GM18909 (cell line): Measurements from ENCODE around the gene OPRM1.
"Not testable (repeated sequence)": the region's sequence is repeated elsewhere in the genome, so short reads cannot be mapped to it uniquely, and the experiment has no call there.

Experiments
- ATAC-seq: cut with Tn5 transposase; IDR thresholded peaks from one replicate; pipeline ENCODE4 v1.9.1; 2021; ENCODE audit warnings: mild to moderate bottlenecking; ENCODE audit not compliant: unreplicated experiment, poor library complexity

The OPRM1 gene

DNA sequence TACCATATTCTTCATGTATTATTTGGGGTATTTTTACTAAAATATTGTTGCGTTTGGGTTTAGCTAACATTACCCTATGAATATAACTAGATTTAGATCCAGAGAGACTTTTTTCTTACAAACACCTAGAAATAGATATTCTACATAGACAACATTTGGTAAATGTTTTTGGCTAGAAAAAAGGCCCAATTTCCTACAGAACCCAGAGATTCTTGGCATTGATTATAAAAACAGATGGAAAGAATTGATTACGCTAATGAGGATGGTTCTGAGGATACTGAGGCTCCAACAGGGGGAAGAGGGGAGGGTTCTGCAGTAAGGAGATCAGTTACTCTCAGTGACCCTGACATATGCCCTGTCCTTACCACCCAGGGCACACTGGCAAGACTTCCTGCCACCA, 194.3 kb downstream of the OPRM1 start:
- no peak for ATAC-seq

DNA sequence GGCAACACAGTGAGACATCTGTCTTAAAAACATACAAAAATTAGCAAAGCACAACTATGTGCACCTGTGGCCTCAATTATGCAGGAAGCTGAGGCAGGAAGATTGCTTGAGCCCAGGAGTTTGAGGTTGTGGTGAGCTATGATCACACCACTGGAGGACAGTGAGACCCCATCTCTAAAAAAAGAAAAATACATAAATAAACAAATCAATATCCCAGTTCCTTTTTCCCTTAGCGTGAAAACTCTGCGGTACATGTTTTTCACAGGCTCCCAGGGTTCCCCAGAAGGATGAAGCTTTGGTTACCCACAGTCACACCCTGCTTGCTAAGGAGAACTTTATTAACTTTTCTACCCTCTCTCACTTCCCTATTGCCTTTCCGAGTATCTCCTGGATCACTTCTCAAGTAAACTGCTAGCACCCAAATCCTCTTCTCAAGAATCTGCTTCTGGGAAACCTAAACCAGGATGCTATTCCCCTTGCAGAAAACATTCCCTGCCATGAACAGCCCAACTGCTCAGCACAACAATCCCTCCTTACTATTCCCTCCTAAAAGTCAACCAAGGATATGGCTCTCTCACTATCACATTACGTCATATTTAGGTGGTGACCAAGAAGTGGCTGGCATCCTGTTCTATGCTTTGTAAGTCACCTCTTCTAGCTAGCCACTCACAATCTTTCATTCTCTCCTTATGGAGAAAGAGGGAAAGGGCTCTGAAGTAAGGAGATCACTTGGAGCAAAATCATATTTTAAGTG, 195.2 kb downstream of the OPRM1 start:
- ATAC-seq = peak; percentile 71

DNA sequence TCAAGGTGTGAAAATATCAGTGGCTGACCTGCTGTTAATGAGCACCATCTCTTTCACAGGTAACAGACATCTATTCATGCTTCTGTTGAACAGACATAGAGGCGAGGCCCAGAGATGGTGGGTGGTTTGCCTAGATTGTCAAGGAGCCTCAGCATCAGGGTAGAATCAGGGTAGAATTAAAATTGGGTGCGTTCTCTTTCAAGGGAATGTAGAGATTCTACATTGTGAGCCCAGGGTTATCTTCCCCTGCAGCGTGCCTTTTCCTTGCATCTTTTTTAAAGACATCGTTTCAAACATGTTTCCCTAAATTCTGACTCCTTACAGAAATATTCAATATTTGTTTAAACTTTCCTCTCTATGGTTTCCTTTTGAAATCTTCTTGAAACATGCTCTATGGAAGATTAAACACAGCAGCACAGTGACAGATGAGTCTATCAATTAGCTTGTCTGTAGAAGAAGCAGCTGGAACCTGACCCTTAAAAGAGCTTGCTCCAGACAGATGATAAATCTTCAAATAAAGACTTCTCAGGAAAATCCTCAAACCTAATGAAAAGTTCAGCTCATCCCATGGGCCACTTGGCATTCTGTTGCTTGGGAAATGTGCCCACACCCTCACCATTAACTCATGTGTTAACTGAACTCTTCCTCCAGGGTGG, 197.7 kb downstream of the OPRM1 start:
- no peak for ATAC-seq

DNA sequence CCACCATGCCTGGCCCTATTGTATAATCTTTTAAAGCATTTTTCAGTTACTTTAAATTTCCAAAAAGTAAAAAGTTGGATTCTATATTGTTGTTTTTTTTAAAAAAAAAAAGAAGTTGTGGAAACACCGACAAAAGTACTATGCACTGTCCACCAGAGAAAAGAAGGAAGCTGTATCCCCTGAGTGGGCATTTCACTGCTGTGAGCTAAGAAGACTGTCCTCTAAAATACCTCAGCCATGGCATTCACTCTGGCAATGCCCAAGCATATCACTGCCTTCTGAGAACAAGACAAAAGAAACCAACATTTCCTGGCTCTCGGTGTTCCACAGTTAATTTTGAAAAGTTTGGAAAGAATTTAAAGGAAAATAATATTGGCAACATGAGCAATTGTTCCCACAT, 199.8 kb downstream of the OPRM1 start:
- no peak for ATAC-seq

DNA sequence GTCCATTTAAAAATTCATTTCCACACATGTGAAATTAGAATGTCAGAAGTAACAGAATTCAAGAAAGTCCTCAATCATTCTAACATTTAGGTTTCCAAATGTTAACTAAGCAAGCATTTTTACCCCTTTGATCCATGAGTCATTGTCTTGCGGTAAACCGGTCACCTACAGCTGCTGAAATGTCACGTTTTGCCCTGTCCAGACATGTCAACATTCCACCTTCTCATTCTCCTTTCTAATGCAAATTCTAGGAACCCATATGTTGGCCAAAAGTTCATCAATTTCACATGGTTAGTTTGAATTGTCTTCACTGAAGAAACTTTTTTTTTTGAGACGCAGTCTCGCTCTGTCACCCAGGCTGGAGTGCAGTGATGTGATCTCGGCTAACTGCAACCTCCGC, 200.4 kb downstream of the OPRM1 start:
- ATAC-seq = no peak

DNA sequence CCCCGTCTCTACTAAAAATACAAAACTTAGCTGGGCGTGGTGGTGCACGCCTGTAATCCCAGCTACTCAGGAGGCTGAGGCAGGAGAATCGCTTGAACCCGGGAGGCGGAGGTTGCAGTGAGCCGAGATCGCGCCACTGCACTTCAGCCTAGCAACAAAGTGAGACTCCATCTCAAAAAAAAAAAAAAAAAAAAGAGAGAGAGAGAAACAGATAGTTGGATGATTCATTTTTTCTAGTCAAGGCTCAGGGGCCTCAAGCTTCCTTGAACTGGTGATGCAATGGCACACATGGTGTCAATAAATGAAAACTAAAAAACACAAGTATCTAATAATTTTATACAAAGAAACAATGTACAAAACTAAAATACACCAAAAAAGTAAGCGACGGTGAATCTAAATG, 202.0 kb downstream of the OPRM1 start:
- not testable (repeated sequence) for ATAC-seq

DNA sequence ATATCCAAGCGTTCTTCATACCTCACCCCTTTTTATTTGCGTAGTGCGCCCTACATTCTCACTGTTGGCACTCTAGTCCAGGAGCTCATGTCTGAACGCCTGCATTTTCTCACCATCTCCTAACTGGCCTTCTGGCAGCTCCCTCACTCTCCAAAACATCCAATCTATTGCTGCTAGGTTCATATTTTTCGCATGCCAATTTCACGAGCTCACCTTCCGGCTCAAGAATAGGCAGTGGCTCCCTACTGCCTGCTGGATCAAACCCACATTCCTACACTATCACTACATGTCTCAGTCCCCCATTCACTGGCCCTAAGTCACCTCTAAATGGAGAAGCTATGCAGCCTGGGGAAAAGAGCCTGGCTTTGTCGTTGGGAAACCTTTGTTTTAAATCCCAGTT, 202.5 kb downstream of the OPRM1 start:
- no peak for ATAC-seq

DNA sequence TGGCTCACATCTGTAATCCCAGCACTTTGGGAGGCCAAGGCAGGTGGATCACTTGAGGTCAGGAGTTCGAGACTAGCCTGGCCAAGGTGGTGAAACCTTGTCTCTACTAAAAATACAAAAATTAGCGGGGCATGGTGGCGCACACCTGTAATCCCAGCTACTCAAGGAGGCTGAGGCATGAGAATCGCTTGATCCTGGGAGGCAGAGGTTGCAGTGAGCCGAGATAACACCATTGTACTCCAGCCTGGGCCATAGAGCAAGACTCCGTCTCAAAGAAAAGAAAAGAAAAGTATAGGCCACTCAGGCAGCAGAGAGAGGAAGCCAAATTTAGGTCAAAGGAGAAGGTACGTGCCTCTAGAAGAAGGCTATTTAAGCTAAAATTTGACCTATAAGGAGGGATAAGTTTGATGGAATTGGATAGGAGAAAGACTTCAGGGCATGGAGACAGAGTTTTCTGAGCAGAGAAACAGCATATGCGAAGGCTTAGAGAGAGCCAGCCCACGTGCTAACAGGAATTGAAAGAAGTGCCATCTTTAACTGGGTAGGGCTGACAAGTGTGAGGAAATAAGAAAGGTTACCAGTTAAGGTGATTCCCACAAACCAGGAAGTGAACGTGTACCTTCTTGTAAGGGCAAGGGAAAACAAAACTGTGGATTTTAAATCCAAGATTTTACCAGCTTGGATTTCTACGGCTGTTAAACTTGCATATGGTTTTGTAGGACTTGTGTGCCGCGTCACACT, 203.7 kb downstream of the OPRM1 start:
- no peak for ATAC-seq

DNA sequence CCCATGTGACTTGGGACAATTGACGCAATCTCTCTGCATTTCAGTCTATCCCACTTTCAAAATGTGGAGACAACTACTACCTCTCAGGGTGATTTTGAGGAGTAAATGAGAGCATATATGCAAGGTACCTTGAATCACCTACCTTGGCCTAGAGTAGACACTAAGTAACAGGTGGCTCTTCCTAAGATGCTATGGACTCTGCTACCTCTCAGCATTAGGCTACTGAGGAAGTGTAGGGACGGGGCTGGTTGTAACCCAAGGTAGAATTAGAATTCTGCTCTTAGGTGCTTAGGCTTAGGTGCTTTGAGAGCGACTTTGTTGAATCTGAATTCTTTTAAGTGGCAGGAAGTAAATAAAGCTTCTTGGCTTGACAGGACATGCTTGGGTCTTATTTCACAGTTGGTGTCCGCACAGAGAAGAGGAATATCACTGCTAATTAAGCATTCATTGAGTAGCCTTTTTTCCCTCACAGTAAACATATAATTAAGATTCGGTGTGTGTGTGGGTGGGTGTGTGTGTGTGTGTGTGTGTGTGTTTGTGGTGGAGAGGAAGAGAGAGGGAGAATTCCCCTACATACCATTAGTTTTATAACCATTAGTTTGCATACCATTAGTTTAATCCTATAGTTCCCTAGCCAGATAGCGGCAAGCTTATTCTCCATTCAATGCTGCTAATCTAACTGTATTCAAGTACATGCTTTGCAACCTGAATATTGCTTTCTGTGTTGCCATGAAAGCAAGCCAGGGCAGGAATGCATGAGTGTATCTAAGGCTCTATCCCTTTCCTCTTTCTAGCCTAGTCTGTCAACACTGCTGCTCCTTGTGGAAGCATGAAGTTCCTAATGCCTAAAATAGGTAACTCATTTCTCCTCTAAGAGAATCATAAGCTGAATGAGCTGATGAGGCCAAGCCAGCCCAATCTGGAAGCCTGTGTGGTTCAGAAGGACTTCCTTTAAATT, 205.0 kb downstream of the OPRM1 start:
- ATAC-seq = no peak

DNA sequence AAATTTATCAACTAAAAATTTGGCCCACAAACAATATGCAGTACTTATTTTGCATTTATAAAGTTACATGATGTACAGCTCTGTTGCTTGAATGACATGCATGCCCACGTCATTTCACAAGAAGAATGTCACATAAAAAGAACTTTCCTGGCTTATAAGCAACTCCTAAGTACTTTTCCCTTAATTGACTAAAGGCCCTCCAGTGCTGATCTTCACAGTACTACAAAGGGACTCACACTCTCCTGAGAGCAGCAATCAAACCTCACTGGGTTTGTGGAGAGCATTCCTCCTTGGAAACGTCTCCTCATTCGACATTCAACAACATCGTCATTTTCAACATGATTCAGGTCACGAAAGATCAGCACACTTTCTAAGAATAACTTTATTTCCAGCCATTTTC, 206.5 kb downstream of the OPRM1 start:
- ATAC-seq = no peak

DNA sequence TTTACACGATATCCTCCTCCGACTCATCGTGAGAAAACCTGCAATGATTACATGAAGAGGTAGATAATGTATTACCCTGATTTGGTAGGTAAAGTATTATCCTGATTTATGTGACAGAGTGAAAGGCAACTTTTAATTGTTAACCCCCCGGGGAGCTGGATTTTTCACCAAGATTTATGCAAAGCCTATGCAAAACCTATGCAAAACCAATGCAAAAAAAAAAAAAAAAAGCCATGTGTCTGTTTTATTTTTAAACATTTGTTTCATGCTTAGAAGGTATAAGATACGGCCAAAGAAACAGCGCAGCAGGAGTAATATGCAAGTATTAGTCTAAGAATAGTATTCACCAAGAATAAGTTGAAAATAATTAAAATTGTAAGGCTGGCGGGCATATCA, 207.7 kb downstream of the OPRM1 start:
- ATAC-seq = no peak

DNA sequence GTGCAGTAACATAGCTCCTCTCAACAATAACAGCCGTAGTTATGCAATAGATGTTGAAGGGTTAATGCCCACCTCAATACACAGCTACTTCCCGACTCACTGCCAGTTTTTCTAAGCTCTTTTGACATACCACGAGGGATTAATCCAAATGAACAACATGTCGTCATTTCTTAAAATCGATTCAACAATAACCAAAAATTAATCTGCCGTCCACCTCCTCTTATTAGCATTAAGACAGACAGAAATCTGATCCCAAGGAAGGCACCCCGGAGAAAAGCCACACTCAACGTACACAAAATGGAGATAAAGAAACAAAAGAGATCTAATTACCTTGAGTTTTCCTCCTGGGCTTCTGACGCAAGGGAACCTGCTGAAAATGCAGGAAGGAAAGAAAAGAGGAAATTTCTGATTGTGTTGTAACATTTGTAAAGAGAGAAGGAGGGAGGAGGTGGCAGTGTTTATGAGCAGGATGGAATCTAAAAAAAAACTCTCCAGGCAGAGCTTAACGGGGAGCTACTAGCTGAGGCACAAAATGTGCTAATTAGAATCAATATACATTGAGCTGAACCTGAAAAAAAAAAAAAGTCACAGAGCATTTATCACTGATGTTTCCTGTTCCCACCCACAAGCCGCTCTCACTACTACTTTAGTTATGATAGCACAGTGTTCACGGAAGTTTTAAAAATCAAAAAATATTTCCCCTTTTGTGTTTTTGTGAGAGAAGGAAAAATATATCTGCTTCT, 208.2 kb downstream of the OPRM1 start:
- ATAC-seq = peak; percentile 45

DNA sequence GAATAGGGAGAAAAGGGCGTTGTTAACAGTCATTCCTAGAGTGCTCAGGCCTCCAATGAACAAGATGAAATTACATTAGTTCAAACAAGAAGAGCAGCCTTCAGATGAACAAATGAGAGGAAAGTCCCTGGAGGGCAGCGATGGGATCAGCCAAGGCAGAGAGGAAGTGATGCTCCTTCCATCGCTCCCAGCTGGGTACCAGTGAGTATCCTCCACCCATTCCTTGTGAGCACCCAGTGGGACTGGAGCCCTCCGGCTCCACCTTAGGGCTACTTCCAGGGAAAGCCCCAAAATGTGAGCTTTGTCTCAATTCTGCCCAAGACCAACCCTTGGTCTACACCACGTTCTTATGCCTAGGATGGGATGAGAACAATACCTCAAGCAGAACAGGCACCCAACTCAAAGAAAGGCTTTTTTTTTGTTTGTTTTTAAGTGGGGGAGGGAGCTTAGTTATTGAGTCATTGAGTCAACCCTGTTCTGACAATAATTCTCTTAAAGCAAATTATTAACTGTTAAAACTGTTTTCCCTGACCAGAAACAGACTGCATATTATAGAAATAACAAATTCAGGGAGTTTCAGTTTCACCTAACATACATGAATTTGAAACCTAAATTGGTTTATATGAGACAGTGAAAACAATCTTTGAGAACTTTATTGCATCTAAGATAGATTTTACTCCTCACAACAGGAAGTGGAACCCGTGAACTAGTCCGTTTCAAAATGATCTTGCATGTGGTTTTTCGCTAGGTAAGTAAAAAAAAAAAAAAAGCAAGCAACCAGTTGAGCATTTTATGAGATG, 210.7 kb downstream of the OPRM1 start:
- ATAC-seq = peak; percentile 75

DNA sequence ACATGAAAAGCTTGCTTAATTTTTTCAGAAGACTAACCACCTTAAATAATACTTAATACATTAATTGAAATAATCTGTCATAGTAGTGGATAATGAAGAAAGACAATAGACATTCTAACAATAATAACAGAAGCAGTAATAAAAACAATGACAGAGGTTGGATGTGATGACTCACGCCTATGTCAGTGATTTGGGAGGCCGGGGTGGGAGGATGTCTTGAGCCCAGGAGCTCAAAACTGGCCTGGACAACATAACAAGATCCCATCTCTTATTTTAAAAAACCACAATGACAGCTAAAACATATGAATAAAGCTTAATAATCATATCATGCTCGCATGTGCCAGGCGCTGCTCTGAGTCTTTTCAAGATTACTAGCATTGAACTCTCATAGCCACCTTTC, 212.1 kb downstream of the OPRM1 start:
- no peak for ATAC-seq

DNA sequence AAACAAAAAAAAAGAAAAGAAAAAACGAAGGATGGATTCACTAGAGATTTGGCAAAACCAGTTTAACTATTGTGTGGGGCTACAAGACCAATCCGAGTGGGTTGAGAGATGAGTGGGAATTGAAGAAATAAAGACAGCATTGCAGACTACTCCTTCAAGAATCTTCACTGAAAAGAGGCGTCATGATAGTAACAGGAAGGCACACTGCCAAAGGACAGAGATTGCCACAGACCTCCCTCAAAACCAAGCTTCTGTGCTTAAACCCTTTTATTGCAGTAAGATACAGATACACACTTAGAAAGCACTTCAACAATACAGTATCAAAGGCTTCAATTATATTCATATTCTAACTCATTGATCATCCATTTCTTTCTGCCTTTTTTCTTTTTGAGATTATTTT, 213.6 kb downstream of the OPRM1 start:
- ATAC-seq = no peak

DNA sequence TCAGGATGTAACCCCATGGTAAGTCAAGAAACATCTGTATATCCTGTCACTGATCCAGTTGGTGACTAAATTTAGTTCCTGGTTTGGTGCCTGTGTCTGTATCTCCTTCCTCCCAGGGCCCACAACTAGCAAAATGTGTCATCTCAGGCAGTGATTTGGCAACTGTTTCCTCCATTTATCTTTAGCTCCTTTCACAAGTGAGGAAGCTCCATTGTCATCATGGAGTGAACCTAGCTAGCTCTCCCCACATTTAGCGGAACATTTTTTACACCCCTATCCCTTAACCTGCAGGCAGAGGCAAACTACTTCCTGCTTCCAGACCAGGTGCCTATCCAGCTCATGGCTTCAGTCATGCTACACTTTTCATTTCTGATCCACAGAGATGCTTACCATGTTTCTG, 218.0 kb downstream of the OPRM1 start:
- ATAC-seq = no peak

DNA sequence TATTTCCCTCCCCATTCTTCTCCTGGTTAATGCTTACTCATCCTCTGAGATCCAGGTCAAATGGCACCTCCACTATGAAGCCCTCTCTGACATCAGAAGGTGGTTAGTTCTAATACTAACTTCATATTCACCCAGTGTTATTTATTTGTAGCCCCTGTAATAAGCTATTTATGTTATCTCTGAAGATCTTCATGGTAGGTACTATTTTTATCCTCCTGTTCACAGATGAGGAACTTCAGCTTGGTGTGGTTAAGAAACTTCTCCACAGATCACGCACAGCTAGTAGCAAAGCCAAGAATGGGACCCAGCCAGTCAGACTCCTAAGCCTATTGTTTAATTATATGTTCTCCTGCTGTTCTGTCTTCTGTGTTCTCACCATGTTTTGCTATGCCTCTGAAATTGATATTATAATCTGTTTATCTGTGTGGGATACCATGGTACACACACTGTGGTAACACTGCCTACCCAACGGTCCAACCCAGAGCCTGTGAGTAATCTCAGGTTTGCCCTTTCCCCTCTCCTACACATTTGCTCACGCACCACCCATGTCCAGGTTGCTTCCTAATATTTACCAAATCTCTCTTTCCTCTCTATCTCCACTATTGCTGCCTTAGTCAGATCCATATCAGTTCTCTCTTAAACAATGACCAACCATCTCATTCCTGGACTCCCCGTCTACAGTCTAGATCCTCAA, 219.2 kb downstream of the OPRM1 start:
- ATAC-seq = peak; percentile 78

DNA sequence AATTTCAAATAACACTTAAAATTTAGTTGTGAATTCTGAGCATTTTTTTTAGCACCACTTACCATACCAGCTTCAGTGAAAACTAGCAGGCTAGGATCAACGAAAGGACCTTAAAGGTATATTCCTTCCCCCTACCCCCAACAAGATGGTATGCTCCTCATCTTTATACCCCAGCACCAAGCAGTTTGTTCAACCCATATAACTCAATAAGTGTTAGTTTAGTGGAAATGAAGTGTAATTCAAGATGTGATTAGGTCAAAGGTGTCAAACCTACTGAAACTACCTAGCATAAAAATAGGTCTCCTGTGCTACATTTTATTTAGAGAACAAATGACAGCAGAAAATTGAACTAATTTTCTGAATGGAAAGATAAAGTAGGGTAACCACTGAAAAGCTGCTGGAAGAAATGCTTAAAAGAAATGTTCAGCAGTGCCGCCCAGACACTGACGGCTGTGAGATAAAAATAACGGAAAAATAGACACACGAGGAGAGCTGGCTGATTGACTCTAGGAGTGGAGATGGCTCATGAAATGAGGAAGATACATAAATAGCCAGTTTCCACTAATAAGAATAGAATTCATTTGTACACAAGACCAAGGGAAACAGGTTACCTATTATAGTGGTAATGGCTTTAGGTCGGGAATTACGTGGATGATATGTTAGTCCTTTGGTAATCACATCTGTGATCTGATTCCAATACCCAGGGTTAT, 222.8 kb downstream of the OPRM1 start:
- ATAC-seq = peak; percentile 31
